ENCODE measurements around the gene CCDC82. TPM values are rescaled to one million over a fixed set of nuclear protein-coding genes. Genes with fewer than 3 reads are reported as not detected.

CCDC82 gene
- total and polyA plus RNA-seq, 2 donors (not counting 1 experiment from before 2014, with no cell fraction given) = 12.9 to 34.1 TPM

DNA sequence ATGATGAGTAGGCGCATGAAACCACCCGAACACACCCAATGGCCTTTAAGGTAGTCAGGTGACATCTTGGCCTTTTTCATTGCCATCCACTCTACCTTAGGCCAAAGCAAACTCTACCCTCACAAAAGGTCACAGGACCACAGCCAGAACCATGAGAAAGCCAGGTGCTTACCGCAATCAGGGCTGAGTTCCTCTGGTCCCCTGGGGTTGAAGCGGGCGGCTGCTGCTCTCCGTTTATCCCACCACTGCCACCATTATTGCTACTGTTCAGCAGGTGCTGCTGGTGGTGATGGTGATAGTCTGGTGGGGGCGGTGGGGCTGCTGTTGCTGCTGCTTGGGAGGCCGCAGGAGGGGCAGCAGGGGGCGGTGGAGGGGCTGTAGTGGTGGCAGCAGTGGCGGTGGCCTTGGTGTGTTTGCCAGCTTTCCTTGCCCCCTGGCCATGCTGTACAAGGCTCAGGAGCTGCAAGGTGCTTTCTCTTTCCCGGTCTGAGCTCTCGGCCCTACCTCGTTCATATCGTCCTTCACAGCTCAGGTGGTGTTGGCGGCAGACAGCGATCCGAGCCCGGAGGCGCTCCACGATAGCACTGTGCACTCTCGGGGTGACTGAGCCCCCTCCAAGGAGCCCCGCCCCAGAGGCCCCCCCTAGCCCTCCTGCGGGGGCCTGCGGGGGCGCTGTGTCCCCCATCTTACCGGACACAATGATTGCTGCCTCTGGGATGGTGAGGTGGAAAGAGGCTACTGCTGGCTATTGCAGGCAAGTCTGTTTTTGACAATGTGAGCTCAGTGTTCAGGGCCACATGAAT is 48.3 kb downstream of the CCDC82 start:
- TF ChIP-seq EZH2 (IDR thresholded peaks at IDR 0.05; ENCODE audit: borderline replicate concordance, insufficient read depth, low read depth, low read length, poor library complexity, severe bottlenecking) = no peak
- TF ChIP-seq, protein P1, sequence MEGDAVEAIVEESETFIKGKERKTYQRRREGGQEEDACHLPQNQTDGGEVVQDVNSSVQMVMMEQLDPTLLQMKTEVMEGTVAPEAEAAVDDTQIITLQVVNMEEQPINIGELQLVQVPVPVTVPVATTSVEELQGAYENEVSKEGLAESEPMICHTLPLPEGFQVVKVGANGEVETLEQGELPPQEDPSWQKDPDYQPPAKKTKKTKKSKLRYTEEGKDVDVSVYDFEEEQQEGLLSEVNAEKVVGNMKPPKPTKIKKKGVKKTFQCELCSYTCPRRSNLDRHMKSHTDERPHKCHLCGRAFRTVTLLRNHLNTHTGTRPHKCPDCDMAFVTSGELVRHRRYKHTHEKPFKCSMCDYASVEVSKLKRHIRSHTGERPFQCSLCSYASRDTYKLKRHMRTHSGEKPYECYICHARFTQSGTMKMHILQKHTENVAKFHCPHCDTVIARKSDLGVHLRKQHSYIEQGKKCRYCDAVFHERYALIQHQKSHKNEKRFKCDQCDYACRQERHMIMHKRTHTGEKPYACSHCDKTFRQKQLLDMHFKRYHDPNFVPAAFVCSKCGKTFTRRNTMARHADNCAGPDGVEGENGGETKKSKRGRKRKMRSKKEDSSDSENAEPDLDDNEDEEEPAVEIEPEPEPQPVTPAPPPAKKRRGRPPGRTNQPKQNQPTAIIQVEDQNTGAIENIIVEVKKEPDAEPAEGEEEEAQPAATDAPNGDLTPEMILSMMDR (IDR thresholded peaks at IDR 0.05) = peak; percentile 38
- peaks cover 63% of the 10 kb centered on the region for H3K79me2 ChIP-seq (ENCODE audit: control insufficient read depth, insufficient read depth, low read length)
- no peaks in the 10 kb centered on the region for H3K27me3 ChIP-seq (replicated peaks in 1 of 4; ENCODE audit: control extremely low read depth in 1 of 4, control insufficient read depth in 3 of 4, insufficient read depth in 4 of 4, low read length in 3 of 4)
- no peaks in the 10 kb centered on the region for H3K9me3 ChIP-seq (ENCODE audit: control extremely low read depth in 1 of 3, control insufficient read depth in 2 of 3, insufficient read depth in 1 of 3, low read length in 2 of 3)
- Mint-ChIP-seq H3K4me3 (peak overlapping the region; percentile 99), H3K27me3 (no peaks in the 10 kb centered on the region), H3K27ac (peak overlapping the region; percentile 95), H3K4me1 (peaks cover 62% of the 10 kb centered on the region), H3K9me3 (ENCODE audit: insufficient read depth) (no peaks in the 10 kb centered on the region)
- peaks cover 5% of the 10 kb centered on the region for H4K20me1 ChIP-seq (ENCODE audit: control insufficient read depth, insufficient read depth, low read length, poor library complexity, severe bottlenecking)
- WGBS (ENCODE audit: insufficient coverage) = 16% methylated on average over 22 of the region's 26 CpGs
- peak overlapping the region; percentile 97 for H3K9ac ChIP-seq (ENCODE audit: low read length)
- POLR2A ChIA-PET = interaction anchor here (0.6 to 3.6 kb wide), 7 partner anchors 48 to 286 kb away, joined by 3 to 26 read pairs (median 5); partner anchors contain the start of genes CCDC82 and JRKL
- CTCF ChIA-PET = interaction anchor here (0.7 to 12.0 kb wide), 35 partner anchors 9 to 1189 kb away, joined by 3 to 290 read pairs (median 7); partner anchors contain the start of genes CCDC82 and JRKL
- peak overlapping the region in 1 of 2 donors; percentile 75 for H3K27ac ChIP-seq (ENCODE audit: low read length in 2 of 2)
- no peaks in the 10 kb centered on the region for H3K36me3 ChIP-seq (replicated peaks in 1 of 2; ENCODE audit: control extremely low read depth in 1 of 2, control insufficient read depth in 1 of 2, extremely low read depth in 1 of 2, insufficient read depth in 2 of 2, low read length in 1 of 2)
- intact Hi-C loops (cut with micrococcal nuclease) = loop anchor here (1.0 to 5.0 kb wide), 6 partner anchors 48 to 1189 kb away; partner anchors contain the start of genes CCDC82 and CEP57
- peak overlapping the region; percentile 93 for H3K4me2 ChIP-seq (replicated peaks; ENCODE audit: low read depth, low read length, poor library complexity, severe bottlenecking)
- H2AFZ ChIP-seq (ENCODE audit: insufficient read depth, low read depth, low read length, poor library complexity, severe bottlenecking) = peak overlapping the region; percentile 83
- peaks cover 49 to 53% of the 10 kb centered on the region in 2 donors for H3K4me1 ChIP-seq (ENCODE audit: control insufficient read depth in 2 of 2, insufficient read depth in 2 of 2, low read length in 2 of 2)
- peak; percentile 76 for DNase-seq
- peak; percentile 31 for ATAC-seq (ENCODE audit: low read depth)
- H3K4me3 ChIP-seq (ENCODE audit: control extremely low read depth in 1 of 5, extremely low read depth in 1 of 5, insufficient read depth in 1 of 5, low read depth in 2 of 5, low read length in 4 of 5) = peak overlapping the region; percentile 82 to 100 (median 92)

Measured in B cell (primary cell).